MM.1S (cell line): Measurements from ENCODE around the gene SPOCK1.

Experiments
- EZH2 ChIP-seq: fragments of 300-600 bp; sonication (generic); optimal IDR thresholded peaks from 2 replicates; pipeline ENCODE3; 2017; ENCODE audit warnings: low read depth, mild to moderate bottlenecking, antibody characterized with exemption, low read length, mixed read lengths
- EZH2phosphoT487 ChIP-seq: fragments of 300-600 bp; sonication (generic); IDR thresholded peaks from 2 replicates; pipeline ENCODE4 v1.6.1; 2018; ENCODE audit warnings: antibody characterized with exemption, low read length
- TF ChIP-seq, protein P1 (sequence below): fragments of 300-600 bp; sonication (generic); IDR thresholded peaks from 2 replicates; pipeline ENCODE4 v1.5.1; 2016; ENCODE audit warnings: antibody characterized with exemption, low read length, mixed read lengths

DNA sequence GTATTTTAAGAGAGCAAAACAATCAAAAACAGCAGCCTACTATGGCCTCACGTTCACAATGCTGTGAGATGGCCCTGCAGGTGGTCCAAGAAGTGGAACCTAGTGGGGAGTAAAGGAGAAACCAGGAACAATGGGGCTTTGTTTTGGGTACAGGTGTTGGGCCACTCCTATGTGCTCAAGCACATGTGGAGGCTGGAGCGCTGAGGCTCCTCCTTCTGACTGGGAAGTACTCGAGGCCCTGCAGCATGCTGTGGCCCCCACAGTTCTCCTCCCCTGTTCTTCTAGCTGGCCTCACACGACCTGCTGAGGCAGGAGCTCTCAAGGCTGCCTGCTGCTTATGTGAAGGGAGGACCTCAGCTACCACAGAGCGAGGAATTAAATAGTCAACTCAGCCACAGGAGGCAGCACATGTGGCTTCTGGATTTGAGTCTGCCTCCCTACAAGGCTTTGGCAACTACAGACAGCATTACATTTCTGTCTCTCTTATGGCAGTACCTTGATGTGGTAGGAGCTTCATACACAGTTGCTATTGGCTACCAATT lies 482.3 kb downstream of the SPOCK1 start:
- TF ChIP-seq, protein P1, sequence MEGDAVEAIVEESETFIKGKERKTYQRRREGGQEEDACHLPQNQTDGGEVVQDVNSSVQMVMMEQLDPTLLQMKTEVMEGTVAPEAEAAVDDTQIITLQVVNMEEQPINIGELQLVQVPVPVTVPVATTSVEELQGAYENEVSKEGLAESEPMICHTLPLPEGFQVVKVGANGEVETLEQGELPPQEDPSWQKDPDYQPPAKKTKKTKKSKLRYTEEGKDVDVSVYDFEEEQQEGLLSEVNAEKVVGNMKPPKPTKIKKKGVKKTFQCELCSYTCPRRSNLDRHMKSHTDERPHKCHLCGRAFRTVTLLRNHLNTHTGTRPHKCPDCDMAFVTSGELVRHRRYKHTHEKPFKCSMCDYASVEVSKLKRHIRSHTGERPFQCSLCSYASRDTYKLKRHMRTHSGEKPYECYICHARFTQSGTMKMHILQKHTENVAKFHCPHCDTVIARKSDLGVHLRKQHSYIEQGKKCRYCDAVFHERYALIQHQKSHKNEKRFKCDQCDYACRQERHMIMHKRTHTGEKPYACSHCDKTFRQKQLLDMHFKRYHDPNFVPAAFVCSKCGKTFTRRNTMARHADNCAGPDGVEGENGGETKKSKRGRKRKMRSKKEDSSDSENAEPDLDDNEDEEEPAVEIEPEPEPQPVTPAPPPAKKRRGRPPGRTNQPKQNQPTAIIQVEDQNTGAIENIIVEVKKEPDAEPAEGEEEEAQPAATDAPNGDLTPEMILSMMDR = no peak
- TF ChIP-seq EZH2phosphoT487 = no peak
- no peak for TF ChIP-seq EZH2
